GM18861 (cell line): Measurements from ENCODE around the gene MOK.

ENCODE experiments used
- ATAC-seq: cut with Tn5 transposase; IDR thresholded peaks from one replicate; pipeline ENCODE4 v1.9.1; 2021; ENCODE audit not compliant: unreplicated experiment

MOK gene

DNA sequence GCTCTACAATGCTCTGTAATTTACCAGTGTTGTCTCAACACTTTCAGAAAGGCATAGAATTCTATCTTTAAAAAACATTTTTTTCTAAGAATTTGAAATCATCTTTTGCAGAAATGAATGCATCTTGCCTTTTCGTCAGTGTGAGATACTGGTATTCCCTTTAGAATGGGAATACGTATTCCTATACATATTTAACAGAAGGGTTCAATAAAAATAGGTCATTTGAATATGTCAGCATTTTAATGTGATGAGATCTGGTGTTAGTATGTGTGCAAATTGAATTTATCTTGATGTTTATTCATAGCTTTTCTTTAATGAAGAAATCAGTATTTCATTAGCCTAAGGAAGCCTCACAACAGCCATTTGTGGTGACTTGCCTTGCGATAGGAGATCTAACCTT lies 121.1 kb downstream of the MOK start:
- no peak for ATAC-seq

DNA sequence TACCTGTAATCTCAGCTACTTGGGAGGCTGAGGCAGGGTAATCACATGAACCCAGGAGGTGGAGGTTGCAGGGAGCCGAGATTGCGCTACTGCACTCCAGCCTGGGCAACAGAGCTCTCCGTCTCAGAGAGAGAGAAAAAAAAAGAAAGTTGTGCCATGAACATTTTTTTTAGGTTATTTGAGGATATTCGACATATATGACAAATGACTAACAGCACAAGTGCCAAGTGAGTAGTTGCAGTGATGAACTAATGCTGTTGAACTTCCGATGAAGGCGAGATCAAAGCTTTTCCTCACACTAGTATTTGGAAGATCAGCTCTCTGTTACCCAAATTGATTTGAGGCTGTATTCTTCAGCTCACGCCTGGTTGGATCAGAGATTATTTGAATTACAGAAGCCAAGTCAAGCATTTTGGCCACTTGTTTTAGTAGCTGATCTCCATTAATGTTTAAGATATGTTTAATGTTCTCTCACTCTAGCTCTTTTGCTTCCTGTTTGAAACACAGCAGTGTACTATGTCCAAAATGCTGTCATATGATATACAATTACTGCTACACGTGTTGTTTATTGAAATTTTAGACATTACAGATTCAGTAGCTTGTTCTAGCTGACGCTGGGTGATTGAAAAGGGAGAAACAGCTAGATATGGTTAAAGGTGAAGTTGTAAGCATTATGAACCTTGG lies 121.9 kb downstream of the MOK start:
- ATAC-seq: no peak

DNA sequence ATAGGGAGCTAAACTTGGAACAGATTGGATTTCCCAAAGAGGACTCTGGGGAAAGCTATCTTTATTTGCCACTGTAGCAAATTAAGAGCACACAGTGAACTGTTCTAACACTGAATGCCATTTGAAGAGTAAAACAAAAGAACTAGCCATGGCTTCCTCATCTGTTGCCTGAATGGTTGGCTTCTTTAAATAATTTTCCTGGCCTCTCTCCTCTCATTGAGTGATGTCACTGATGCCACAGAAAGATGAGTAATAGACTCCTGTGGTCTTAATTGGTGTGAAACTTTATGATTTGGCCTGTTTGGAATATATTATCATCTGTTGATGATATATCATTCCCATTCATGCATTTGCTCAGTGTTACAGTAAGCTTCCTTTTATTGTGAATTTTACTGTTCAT lies 122.8 kb downstream of the MOK start:
- no peak for ATAC-seq

DNA sequence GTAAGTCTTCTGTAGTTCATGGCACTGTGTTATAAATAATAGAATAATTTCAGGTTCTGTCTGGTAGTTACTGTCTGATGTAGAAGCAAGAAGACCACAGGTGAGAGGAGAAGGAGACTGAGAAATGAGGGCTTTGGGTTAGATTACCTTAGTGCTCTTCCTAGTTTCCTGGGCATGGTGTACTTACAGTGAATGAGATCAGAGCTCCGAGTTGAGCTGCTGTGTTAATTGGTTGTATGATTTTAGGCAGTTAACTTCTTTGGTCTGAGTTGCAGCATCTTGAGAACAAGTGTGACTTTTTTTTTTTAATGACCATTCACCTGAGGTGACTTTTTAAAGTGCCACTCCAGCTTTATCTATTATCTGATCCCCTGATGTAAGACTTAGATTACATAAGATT lies 123.8 kb downstream of the MOK start:
- ATAC-seq: no peak

DNA sequence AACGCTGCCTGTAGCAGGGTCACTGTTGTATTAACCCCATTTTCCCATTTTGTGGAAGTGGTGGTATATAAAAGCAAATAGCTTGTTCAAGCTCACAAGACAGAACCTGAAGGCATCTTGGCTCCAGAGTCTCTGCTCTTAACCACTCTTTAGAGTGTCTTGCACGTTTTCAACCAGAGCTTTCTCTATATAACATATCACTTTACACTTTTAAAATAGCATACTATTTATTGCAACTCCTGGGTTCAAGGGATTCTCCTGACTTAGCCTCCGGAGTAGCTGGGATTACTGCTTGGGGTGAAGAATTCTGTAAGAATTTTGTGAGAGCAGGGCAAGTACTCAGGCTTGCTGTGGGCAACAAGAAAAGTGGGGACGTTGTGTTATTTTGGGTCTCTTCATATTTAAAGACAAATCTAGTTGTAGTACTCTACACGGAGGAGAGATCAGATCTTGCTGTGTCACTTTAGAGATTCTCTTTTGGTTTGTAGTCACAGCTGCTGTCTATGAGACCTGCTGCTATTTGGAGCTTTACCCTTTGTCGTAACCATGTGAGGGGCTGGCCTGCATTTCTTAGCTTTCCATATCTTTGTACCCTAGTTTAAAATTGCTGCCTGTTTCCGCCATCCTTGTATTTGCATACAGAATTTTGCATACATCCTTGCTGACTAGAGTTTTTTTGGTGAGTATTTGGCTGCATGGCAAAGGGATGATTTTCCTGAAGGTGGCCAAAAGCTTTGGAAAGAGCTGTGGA lies 124.5 kb downstream of the MOK start:
- no peak for ATAC-seq
